Transverse colon (tissue), 4 donors: ENCODE measurements around the gene POLQ.
"Not testable (repeated sequence)": the region's sequence is repeated elsewhere in the genome, so short reads cannot be mapped to it uniquely, and the experiment has no call there.

Experiments used
- EP300 ChIP-seq: sonication (generic); formaldehyde crosslinking; IDR thresholded peaks from one replicate; pipeline ENCODE4 v1.6.1; 2017; ENCODE audit warnings: antibody characterized with exemption, low read depth
- POLR2AphosphoS5 ChIP-seq, 3 donors: sonication (generic); formaldehyde crosslinking; IDR thresholded peaks; one replicate each; pipeline ENCODE4 v1.6.1; 2016; ENCODE audit warnings: antibody characterized with exemption in 3 of 3
- TF ChIP-seq, protein P1 (sequence below), 5 experiments: fragments of 200-600 bp in 3 of 5; fragments of 450-650 bp in 2 of 5; sonication (generic) in 3 of 5; IDR thresholded peaks; 1 replicate in 2 of 5; 2 replicates in 3 of 5; pipeline ENCODE4 v1.5.1; 2016 to 2017; ENCODE audit warnings: antibody characterized with exemption in 5 of 5, inconsistent platforms in 3 of 5, mild to moderate bottlenecking in 2 of 5, moderate library complexity in 1 of 5

DNA sequence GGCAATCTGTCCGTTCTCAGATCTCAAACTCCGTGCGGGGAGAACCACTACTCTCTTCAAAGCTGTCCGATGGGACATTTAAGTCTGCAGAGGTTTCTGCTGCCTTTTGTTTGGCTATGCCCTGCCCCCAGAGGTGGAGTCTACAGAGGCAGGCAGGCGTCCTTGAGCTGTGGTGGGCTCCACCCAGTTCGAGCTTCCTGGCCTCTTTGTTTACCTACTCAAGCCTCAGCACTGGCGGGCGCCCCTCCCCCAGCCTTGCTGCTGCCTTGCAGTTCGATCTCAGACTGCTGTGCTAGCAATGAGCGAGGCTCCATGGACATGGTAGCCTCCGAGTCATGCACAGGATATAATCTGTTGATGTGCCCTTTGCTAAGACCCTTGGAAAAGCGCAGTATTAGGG is 94.0 kb downstream of the POLQ start:
- not testable (repeated sequence) for TF ChIP-seq POLR2AphosphoS5 (IDR thresholded peaks at IDR 0.05); EP300
- TF ChIP-seq, protein P1, sequence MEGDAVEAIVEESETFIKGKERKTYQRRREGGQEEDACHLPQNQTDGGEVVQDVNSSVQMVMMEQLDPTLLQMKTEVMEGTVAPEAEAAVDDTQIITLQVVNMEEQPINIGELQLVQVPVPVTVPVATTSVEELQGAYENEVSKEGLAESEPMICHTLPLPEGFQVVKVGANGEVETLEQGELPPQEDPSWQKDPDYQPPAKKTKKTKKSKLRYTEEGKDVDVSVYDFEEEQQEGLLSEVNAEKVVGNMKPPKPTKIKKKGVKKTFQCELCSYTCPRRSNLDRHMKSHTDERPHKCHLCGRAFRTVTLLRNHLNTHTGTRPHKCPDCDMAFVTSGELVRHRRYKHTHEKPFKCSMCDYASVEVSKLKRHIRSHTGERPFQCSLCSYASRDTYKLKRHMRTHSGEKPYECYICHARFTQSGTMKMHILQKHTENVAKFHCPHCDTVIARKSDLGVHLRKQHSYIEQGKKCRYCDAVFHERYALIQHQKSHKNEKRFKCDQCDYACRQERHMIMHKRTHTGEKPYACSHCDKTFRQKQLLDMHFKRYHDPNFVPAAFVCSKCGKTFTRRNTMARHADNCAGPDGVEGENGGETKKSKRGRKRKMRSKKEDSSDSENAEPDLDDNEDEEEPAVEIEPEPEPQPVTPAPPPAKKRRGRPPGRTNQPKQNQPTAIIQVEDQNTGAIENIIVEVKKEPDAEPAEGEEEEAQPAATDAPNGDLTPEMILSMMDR (IDR thresholded peaks at IDR 0.05) = not testable (repeated sequence)
